Right renal pelvis (tissue), 4 donors: ENCODE data around the gene CAVIN1. TPM values are rescaled to one million over a fixed set of nuclear protein-coding genes. Genes with fewer than 3 reads are reported as not detected.
A peak's percentile ranks its signal among the peaks of the same experiment; 100 is the strongest.
"Not testable (repeated sequence)": the region's sequence is repeated elsewhere in the genome, so short reads cannot be mapped to it uniquely, and the experiment has no call there.

Experiments
- DNase-seq, 4 donors: peaks; one replicate each; pipeline ENCODE4 v3.0.0-alpha.2; 2013; ENCODE audit warnings: low read depth in 4 of 4, low spot score in 3 of 4, missing footprints in 1 of 4
- polyA plus RNA-seq, 4 donors: library from polyadenylated mRNA; unstranded; fragments of 120-200 nt; gene quantifications; one replicate each; pipeline ENCODE4 v1.2.1, GENCODE V29; 2013; ENCODE audit not compliant: insufficient read length in 4 of 4

Gene CAVIN1
- polyA plus RNA-seq, 4 donors = 64.8 to 82.0 (median 68.3) TPM

DNA sequence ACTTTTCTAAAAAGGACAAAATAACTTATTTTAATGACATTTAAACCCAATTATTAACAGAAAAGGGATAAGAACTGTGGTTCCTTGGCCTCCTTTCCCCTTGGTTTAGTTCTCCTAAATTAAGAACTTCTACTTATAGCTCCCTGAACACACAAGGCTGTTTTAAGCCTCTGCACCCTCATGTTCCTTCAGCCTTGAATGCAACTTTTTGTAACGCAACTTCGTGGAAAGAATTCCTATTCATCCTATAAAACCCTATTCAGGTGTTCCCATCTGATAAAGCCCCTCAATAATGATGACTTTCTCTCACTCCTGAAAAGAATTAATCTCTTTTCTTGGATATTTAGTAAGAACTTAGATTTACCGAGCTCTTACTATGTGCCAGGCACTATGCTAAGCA, 41.2 kb downstream of the CAVIN1 start:
- DNase-seq = no peak

DNA sequence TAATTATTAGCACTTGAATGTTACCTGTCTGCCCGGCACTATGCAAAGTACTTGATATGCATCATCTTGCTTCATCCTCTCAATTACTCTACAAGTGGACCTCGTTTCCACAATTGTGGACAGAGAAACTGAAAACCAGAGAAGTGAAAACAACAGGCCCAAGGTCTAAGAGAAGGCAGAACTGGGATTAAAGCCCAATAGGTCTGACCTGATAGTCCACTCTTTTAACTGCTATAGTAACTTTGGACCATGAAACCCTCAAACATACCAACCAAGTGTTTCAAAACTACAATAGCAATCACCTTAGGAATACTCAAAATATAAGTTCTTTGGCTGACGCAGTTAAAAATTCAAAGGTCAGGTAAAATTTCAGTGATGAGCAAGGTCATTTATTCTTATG, 42.1 kb downstream of the CAVIN1 start:
- no peak for DNase-seq

DNA sequence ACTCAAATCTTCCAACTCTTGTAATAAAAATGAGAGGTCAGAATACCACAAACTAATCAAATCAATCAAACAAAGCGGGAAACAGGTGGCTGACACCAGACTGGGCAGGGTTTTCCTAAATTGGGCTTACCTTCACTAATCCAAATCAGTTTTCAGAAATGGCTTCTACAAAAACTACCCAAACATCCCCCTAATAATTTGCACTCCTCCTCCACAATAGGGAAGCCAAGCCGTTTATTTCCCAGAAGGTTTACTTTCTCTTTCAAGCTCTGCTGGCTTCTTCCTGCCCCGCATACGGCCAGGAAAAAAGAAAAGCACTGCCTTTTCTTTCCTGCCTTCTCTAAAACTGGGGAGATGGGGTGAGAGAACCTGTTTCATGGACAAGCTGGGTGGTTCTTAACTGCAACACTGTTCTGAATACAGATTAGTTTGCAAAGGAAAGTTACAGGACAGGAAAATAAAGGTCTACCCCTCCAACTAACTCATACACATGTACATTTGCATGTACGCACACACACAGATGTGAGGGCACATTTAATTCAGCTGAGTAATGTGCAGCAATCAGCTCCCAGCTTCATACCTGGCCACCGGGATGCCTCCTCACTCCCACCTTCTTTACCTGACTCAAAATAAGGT, 44.0 kb downstream of the CAVIN1 start:
- DNase-seq = peak in 2 of 4 donors; percentile 21 to 33

DNA sequence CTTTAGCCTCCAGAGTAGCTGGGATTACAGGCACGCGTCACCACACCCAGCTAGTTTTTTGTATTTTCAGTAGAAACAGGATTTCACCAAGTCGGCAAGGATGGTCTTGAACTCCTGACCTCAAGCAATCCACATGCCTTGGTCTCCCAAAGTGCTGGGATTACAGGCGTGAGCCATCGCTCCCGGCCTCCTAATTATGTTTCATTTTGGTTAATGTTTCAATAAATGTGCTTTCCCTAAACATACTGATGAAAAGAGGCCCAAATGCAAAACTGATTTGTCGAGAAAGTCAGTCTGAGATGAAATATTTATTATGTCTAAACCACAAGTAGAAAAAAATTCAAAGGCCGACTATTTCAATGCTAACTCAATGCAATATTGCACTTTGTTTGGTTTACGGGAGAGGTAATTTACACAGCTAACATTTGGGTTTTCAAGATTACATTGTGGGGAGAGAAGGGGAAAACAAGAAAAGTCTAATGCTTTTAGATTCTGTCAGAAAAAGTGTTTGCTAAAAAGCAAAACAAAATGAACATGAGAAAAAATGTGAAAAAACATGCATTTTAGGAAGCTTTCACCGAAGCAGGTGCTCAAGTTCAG, 44.6 kb downstream of the CAVIN1 start:
- DNase-seq = no peak

DNA sequence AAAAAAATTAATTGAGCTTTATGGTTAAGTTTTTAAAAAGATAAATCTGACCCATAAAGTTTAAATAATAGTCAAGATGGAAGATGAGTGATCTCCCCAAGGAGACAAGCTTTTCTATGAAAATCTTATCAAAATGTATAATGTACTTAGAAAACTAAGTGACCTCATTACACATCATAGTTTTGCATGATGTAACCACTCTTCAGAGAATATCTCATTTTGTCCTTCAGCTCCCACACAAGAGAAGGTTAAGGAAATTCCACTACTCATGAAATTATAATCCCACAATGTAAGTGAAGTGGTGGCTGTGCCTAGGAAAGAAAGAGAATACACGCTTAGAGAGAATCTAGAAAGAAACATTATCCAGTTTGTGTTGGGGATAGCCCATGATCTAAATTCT, 49.2 kb downstream of the CAVIN1 start:
- no peak for DNase-seq

DNA sequence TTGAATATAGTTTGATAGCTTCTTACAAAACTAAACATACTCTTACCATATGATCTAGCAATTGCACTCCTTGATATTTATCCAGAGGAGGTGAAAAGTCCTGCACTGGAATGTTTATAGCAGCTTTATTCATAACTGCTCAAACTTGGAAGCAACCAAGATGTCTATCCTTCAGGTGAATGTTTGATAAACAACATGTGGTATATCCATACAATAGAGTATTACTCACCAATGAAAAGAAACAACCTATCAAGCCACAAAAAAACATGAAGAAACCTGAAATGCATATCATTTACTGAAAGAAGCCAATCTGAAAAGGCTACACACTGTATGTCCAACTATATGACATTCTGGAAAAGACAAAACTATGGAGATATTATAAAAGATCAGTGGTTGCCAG, 50.9 kb downstream of the CAVIN1 start:
- DNase-seq = no peak

DNA sequence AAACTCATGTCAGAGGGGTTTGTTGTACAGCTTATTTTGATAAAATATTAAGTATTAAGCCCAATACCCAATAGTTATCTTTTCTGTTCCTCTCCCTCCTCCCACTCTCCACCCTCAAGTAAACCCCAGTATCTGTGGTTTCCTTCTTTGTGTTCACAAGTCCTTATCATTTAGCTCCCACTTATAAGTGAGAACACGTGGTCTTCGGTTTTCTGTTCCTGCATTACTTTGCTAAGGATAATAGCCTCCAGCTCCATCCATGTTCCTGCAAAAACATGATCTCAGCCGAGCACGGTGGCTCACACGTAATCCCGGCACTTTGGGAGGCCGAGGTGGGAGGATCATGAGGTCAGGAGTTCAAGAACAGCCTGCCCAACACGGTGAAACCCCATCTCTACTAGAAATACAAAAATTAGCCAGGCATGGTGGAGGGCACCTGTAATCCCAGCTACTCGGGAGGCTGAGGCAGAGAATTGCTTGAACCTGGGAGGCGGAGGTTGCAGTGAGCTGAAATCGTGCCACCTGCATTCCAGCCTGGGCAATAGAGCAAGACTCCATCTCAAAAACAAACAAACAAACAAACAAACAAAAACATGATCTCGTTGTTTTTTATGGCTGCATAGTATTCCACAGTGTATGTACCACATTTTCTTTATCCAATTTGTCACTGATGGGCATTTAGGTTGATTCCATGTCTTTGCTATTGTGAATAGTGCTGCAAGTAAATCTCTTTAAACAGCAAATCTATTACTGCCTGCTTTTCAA, 54.1 kb downstream of the CAVIN1 start:
- not testable (repeated sequence) for DNase-seq

DNA sequence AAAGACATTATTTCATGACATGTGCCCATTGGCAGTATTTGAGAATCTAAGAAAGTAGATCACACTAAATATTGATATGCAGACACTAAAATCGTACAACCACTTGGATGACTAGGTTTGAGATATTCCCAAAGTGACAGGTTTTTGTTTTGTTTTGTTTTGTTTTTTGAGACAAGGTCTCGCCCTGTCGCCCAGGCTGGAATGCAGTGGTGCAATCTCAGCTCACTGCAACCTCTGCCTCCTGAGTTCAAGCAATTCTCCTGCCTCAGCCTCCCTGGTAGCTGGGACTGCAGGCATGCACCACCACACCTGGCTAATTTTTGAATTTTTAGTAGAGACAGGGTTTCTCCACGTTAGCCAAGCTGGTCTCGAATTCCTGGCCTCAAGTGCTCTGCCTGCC, 54.7 kb downstream of the CAVIN1 start:
- DNase-seq = not testable (repeated sequence)

DNA sequence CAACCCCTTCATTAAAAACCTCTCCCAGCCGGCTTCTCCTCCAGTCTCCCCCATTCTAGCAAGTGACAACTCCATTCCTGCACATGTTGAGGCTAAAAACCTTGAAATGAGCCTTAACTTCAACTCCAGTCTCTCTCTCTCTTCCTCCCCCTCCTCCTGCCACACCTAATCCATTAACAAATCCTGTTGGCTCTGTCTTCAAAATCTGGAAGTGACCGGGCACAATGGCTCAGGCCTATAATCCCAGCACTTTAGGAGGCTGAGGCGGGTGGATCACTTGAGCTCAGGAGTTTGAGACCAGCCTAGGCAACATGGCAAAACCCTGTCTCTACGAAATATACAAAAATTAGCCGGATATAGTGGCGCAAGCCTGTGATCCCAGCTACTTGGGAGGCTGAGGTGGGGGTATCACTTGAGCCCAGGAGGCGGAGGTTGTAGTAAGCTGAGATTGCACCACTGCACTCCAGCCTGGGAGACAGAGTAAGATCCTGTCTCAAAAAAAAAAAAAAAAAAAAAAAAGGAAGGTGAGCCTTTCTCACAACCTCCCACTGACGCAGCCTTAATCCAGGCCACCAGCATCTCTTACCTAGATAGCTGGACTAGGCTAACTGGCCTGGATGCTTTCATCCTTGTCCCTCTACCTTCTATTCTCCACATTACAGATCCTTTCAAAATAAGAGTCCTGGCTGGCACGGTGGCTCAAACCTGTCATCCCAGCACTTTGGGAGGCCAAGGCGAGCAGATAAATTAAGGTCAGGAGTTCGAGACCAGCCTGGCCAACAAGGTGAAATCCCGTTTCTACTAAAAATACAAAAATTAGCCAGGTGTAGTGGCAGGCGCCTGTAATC, 56.7 kb downstream of the CAVIN1 start:
- not testable (repeated sequence) for DNase-seq

DNA sequence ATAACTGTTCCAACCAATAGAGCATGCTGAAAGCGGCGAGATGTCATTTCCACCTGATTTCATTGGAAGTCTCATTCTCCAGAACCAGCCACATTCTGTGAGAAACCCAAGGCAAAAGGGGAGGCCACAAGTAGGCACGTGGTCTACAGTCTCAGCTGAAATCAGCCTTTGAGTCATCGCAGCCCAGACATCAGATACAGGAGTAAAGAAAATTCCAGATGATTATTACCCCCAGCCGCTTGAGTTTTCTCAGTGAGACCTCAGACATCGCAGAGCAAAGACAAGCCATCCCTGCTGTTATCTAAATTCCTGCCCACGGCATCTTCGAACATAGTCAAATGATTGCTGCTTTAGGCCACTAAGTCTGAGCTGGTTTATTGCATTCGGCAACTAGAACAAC, 57.9 kb downstream of the CAVIN1 start:
- no peak for DNase-seq

DNA sequence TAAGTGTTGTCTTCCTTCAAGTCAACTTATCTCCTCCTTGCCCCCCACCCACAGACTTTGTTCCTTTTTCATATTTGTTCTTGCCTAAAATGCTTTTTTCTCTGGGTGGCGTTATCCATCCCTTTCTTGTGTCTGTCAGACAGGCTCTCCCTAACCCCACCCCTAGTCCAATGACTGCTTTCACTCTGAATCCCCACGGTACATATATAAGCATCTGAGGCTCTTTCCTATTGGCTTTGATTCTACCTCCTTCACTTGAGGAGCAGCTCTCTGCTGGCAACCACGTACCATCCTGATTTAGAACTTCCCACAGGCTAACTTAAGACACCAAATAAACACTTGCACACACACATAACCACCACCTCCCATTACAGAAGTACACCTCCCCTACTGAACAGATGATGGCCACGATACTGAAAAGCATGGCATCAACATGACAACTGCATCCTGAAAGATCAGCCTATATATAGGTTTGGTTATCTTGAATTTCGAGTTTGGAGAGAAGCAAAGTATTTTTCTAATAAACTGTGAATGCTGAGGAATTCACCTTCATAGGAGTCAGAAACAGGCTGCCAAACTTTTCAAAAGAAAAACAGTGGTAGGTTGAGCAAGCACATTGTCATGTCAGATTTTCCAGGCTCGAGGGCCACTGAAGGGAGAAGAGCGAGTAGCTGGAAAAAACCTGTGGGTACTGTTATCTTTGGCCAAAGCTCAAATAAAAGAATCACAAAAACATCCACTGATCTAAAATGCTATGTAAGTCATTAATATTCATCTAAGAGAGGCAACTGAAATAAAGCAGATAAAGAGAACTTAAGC, 59.1 kb downstream of the CAVIN1 start:
- DNase-seq = no peak

DNA sequence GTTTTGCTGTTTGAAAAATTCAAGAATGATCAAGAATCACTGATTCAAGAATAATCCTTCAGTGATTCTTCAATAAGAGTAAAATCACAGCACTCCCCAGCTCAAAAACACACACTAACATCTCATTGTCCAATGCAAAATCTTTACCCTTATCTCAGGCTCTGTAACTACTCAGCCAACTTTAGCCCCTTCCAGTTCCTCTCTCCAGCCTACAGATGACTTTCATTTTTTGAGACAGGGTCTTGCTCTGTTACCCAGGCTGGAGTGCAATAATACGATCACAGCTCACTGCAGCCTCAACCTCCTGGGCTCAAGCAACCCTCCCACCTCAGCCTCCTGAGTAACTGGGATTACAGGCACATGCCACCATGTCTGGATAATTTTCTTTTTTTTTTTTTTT, 59.8 kb downstream of the CAVIN1 start:
- no peak for DNase-seq

DNA sequence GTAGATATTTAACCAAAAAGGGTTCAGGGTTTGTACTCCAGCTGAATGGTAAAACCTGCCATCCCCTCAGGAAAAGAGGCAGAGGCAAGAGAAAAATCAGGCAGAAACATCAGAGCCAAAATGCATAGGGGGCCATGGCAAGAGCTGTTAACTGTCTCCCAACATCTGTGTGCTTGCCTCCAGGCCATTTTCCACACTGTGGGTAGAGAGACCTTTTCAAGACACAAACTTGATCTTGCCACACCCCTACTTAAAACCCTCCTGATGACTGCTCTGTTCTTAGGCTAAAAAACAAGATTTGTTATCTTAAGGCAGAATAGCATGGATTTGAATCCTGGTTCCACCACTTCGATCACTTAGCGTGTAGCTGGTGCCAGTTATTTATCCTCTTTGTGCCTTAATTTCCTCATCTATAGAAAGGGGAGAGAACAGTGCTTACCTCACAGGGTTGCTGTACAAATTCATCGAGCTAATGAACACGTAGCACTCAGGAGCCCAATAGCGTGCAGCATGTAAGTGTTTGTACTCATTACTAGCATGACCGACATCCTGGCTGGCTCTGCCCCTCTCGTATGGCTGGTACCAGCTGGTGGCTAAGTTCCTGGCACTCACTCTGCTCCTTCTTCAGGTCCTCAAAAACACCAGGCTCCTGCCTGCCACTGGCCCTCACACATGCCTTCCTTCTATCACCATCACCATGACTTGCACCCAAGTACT, 60.7 kb downstream of the CAVIN1 start:
- DNase-seq = no peak

DNA sequence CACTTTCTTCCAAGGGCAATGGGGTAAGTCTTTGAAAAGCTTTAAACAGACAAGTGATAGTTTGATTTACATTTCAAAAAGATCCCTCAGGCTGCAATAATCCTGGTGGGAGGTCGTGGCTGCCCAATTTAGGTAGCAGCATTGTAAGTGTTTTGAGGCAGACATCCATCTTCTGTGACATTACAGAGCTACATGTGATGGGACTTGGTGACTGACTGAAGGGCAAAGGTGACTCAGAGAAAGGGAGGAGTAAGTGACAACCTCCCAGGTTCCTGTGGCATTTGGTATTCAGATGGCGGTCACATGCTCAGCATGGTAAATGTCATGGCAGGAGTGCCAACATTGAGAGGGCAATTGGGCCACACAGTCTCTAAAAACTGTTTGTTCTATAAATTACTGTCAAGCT, 61.3 kb downstream of the CAVIN1 start:
- DNase-seq = no peak

DNA sequence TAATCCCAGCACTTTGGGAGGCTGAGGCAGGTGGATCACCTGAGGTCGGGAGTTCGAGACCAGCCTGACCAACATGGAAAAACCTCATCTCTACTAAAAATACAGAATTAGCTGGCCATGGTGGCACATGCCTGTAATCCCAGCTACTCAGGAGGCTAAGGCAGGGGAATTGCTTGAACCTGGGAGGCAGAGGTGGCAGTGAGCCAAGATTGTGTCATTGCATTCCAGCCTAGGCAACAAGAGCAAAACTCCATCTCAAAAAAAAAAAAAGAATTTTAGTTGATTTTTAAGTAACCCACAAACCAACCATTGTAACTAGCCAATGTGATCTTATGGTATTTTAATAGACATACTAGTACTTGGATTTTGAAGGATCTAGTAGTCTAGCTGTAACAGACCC, 62.7 kb downstream of the CAVIN1 start:
- not testable (repeated sequence) for DNase-seq

DNA sequence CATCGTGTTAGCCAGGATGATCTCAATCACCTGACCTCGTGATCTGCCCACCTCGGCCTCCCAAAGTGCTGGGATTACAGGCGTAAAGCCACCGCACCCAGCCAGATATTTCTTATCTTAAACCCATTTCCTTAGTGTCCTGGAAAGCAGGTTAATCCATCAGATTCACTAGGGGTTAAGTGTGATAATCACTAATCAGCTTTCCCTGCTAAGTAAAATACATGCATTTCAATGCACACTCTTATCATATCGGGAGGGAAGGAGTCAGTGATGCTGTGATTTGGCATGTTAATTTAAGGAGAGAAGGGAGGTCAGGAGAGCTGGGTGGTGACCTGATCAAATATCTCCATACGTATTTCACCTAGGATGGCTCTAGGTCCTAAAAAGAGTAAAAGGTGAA, 63.9 kb downstream of the CAVIN1 start:
- no peak for DNase-seq

DNA sequence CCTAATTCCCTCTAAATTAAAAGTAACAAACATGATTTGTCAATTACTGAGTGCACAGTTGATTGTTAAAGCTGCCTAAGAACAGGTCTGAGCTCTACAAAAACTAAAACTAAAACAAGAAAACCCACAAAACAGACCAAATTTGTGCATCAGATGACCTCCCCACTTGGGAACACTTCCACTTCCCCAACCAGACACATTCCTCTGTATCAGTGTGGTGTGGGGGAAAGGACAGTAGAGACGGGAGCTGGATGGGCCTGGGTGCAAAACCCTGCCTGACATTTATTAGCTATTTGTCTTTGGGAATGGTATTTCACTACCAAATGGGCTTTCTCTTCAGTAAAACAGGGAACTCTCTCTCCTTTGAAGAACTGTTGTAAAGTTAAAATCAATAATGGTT, 64.6 kb downstream of the CAVIN1 start:
- no peak for DNase-seq

DNA sequence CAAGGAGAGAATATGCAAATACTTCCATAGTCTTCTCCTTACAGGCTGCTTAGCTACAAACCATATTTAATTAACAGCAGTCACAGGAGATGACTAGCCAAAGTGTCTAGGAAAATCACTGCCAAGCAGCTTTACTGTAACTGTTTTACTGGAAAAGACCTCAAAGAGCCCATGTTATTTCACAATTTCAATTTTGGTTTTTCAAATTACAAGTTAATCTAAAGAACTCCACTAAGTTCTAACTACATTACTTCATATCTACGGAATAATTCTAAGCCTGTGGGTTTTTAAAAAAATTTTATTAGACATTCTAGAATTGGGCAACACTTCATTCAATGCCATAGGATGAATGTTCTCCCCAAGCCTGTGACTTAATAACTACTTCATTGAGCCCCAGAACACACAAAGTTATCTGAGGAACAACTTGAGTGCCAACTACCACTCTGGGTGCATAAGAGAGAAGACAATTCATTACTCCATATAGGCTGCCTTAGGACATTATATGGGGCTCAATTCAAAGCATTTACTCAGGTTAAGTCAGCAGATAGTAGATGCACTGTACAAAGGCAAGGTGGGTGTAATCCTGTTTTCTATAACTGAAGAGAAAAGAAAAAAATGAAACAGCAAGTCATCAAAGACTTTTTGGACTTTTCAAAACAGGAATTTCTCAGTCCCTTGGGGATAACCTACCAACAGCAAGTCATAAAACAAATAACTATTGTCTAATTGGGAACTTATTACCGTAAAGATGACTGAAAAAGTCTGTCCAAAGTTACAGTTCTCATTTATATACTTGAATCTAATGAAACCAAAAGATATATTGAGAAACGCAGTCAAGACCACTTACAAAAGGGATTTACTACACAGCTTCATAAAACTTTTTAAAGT, 67.9 kb downstream of the CAVIN1 start:
- no peak for DNase-seq
